Keratinocyte (primary cell): ENCODE measurements around the gene ACOXL. TPM values are rescaled to one million over a fixed set of nuclear protein-coding genes. Genes with fewer than 3 reads are reported as not detected.

ENCODE experiments used
- DNase-seq: peaks from one replicate; pipeline ENCODE4 v3.0.0-alpha.2; 2011; ENCODE audit warnings: low read depth, missing footprints, low spot score
- FAIRE-seq: peaks from 2 replicates; lab custom pipeline; 2011; peaks lifted over from hg19 to GRCh38; lab: Jason Lieb, UNC
- H2AFZ ChIP-seq: 2 replicates; pipeline ENCODE4 v1.6.0; 2012; ENCODE audit warnings: low read length, control low read depth, inconsistent platforms; ENCODE audit not compliant: control insufficient read depth
- H3K27ac ChIP-seq: 2 replicates; pipeline ENCODE4 v1.5.1; 2011; ENCODE audit warnings: low read length; ENCODE audit not compliant: control insufficient read depth, insufficient read depth
- H3K27me3 ChIP-seq: 3 replicates; pipeline ENCODE4 v1.6.0; 2011; ENCODE audit warnings: low read length; ENCODE audit not compliant: control insufficient read depth, insufficient read depth; ENCODE audit errors: extremely low read depth
- H3K36me3 ChIP-seq, 2 experiments: 2 replicates in 1 of 2; 3 replicates in 1 of 2; pipeline ENCODE4 v1.5.1; 2011; ENCODE audit warnings: low read length in 2 of 2, mild to moderate bottlenecking in 1 of 2; ENCODE audit not compliant: control insufficient read depth in 2 of 2, insufficient read depth in 2 of 2; ENCODE audit errors: extremely low read depth in 1 of 2
- H3K4me1 ChIP-seq: 3 replicates; pipeline ENCODE4 v1.5.1; 2011; ENCODE audit warnings: low read length; ENCODE audit not compliant: control insufficient read depth, insufficient read depth; ENCODE audit errors: extremely low read depth
- H3K4me2 ChIP-seq: 3 replicates; pipeline ENCODE4 v1.6.0; 2011; ENCODE audit warnings: low read depth, low read length; ENCODE audit not compliant: control insufficient read depth, insufficient read depth; ENCODE audit errors: extremely low read depth
- H3K4me3 ChIP-seq, 3 experiments: fragments of 200-600 bp in 1 of 3; sonication (generic) in 1 of 3; 2 replicates in 2 of 3; 3 replicates in 1 of 3; pipeline ENCODE4 v1.5.1; 2011 to 2016; ENCODE audit warnings: low read length in 3 of 3, mild to moderate bottlenecking in 3 of 3, control low read depth in 2 of 3, inconsistent platforms in 1 of 3, low read depth in 1 of 3, mixed read lengths in 1 of 3, mixed run types in 1 of 3, moderate library complexity in 1 of 3; ENCODE audit not compliant: control insufficient read depth in 2 of 3, insufficient read depth in 2 of 3; ENCODE audit errors: extremely low read depth in 1 of 3
- H3K79me2 ChIP-seq: 2 replicates; pipeline ENCODE4 v1.6.0; 2012; ENCODE audit warnings: low read length; ENCODE audit not compliant: control insufficient read depth, insufficient read depth
- H3K9ac ChIP-seq: 3 replicates; pipeline ENCODE4 v1.6.0; 2011; ENCODE audit warnings: low read length; ENCODE audit not compliant: control insufficient read depth, insufficient read depth; ENCODE audit errors: extremely low read depth
- H3K9me1 ChIP-seq: 3 replicates; pipeline ENCODE4 v1.6.0; 2011; ENCODE audit warnings: low read length; ENCODE audit not compliant: control insufficient read depth, insufficient read depth; ENCODE audit errors: extremely low read depth
- H3K9me3 ChIP-seq: 2 replicates; pipeline ENCODE4 v1.5.1; 2012; ENCODE audit warnings: low read depth, low read length; ENCODE audit not compliant: control insufficient read depth
- H4K20me1 ChIP-seq: 3 replicates; pipeline ENCODE4 v1.6.0; 2011; ENCODE audit warnings: low read length; ENCODE audit not compliant: control insufficient read depth, insufficient read depth; ENCODE audit errors: extremely low read depth
- EZH2 ChIP-seq: IDR thresholded peaks from one replicate; pipeline ENCODE4 v1.6.1; 2012; ENCODE audit warnings: inconsistent platforms, mild to moderate bottlenecking, low read length, moderate library complexity
- dilution Hi-C: fragments of 300-500 bp; cut with MboI; formaldehyde crosslinking; loops from one replicate; pipeline ENCODE4 v1.7.0; 2020; ENCODE audit warnings: low sequenced_read_pairs; ENCODE audit not compliant: extremely low pct_ligation_motif_present
- polyA plus RNA-seq, 5 experiments: library from polyadenylated mRNA; depleted of rRNA in 3 of 5; stranded (reverse) in 3 of 5; stranded (forward) in 1 of 5; unstranded in 1 of 5; fragments of >200 nt; gene quantifications; 1 replicate in 1 of 5; 2 replicates in 3 of 5; 3 replicates in 1 of 5; pipeline versions ENCODE4 v1.2.1 to v1.2.3, GENCODE V29; 2011 to 2012; ENCODE audit warnings: missing spikeins in 2 of 5, low read depth in 1 of 5, low replicate concordance in 1 of 5
- TF ChIP-seq, protein P1 (sequence below), 3 experiments: IDR thresholded peaks in 1 of 3; conservative IDR thresholded peaks in 1 of 3; optimal IDR thresholded peaks in 1 of 3; 2 replicates in 2 of 3; 3 replicates in 1 of 3; pipeline versions ENCODE3 to v1.5.1; 2011; ENCODE audit warnings: low read length in 3 of 3, mild to moderate bottlenecking in 3 of 3, moderate library complexity in 2 of 3, control low read depth in 1 of 3, inconsistent platforms in 1 of 3; ENCODE audit not compliant: insufficient read depth in 2 of 3; ENCODE audit errors: extremely low read depth in 1 of 3

Gene ACOXL
- polyA plus RNA-seq, 1 donor (not counting 4 experiments of a cell fraction or from before 2014, with no cell fraction given): 0.04 TPM

DNA sequence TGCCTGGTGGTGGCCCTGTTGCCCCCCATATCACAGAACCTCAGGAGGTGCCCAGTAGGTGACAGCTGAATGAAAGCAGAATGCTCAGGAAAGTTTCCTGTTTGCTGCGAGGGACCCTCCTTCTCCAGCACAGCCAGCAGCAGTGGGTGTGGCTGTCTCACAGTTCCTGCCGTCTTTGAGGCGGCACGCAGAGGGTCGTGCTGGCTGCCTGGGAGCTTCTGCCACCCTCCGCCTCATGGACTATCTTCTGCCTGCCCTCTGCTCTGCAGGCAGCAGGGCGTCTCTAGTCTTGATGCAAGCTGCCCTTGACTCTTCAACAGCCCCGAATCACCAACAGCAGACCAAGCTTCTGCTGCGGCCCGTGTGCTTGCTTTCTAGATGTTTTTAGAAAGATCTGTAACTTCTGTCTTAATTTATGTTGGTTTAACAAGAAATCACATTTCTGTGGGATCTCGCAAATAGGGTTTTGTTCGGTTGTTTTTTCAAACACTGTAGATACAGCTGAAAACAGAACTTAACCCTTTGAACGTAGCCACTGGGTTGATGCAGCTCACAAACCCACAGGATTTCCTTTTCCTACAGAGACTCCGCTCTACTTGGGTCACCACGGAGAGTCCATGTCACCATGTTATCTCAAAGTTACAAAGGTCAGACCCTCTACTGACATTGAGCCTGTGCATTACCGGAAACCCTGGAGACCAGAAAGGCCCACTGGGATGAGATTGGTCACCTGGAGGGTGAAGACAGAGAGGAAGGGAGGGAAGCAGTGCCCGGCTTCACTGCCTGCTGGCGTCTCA is 144.9 kb downstream of the ACOXL start:
- no peaks in the 10 kb centered on the region for H4K20me1 ChIP-seq
- no peaks in the 10 kb centered on the region for H3K4me1 ChIP-seq
- H3K27ac ChIP-seq: no peak overlapping the region
- no peak for DNase-seq
- no peaks in the 10 kb centered on the region for H3K9me3 ChIP-seq
- peaks cover 4% of the 10 kb centered on the region for H3K27me3 ChIP-seq
- TF ChIP-seq EZH2: no peak
- TF ChIP-seq, protein P1, sequence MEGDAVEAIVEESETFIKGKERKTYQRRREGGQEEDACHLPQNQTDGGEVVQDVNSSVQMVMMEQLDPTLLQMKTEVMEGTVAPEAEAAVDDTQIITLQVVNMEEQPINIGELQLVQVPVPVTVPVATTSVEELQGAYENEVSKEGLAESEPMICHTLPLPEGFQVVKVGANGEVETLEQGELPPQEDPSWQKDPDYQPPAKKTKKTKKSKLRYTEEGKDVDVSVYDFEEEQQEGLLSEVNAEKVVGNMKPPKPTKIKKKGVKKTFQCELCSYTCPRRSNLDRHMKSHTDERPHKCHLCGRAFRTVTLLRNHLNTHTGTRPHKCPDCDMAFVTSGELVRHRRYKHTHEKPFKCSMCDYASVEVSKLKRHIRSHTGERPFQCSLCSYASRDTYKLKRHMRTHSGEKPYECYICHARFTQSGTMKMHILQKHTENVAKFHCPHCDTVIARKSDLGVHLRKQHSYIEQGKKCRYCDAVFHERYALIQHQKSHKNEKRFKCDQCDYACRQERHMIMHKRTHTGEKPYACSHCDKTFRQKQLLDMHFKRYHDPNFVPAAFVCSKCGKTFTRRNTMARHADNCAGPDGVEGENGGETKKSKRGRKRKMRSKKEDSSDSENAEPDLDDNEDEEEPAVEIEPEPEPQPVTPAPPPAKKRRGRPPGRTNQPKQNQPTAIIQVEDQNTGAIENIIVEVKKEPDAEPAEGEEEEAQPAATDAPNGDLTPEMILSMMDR (optimal IDR thresholded peaks at IDR 0.05 in 1 of 3, IDR thresholded peaks at IDR 0.05 in 1 of 3, conservative IDR thresholded peaks at IDR 0.05 in 1 of 3; ENCODE audit: extremely low read depth in 1 of 3, insufficient read depth in 2 of 3, low read length in 3 of 3): no peak
- no peak overlapping the region for H3K4me2 ChIP-seq
- no peak for FAIRE-seq
- H3K79me2 ChIP-seq: no peaks in the 10 kb centered on the region
- dilution Hi-C loops: no loop called here
- H2AFZ ChIP-seq: no peak overlapping the region
- H3K9me1 ChIP-seq: no peaks in the 10 kb centered on the region
- H3K4me3 ChIP-seq: no peak overlapping the region
- no peak overlapping the region for H3K9ac ChIP-seq
- no peaks in the 10 kb centered on the region for H3K36me3 ChIP-seq

DNA sequence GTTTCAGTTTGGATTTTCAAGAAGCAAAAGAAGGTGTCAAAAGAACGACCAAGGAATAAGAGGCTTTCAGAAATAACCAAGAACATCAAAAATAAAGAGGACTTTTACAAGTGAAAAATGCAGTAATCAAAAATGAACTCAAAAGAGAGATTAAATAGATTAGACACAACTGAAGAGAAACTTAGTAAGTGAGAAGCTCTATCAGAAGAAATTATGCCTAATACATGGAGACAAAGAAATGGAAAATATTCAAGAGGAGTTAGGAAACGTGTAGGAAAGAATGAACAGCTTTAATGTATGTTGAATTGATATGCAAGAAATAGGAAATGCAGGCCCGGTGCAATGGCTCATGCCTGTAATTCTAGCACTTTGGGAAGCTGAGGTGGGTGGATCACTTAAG is 145.8 kb downstream of the ACOXL start:
- H3K4me3 ChIP-seq: no peak overlapping the region
- H3K9me3 ChIP-seq: no peaks in the 10 kb centered on the region
- dilution Hi-C loops: no loop called here
- no peaks in the 10 kb centered on the region for H3K36me3 ChIP-seq
- no peaks in the 10 kb centered on the region for H3K9me1 ChIP-seq
- H4K20me1 ChIP-seq: no peaks in the 10 kb centered on the region
- FAIRE-seq (no peak), DNase-seq (no peak)
- no peak overlapping the region for H3K9ac ChIP-seq
- no peaks in the 10 kb centered on the region for H3K4me1 ChIP-seq
- TF ChIP-seq EZH2: no peak
- TF ChIP-seq, protein P1 (optimal IDR thresholded peaks at IDR 0.05 in 1 of 3, IDR thresholded peaks at IDR 0.05 in 1 of 3, conservative IDR thresholded peaks at IDR 0.05 in 1 of 3; ENCODE audit: extremely low read depth in 1 of 3, insufficient read depth in 2 of 3, low read length in 3 of 3): no peak
- H3K4me2 ChIP-seq: no peak overlapping the region
- no peak overlapping the region for H2AFZ ChIP-seq
- no peaks in the 10 kb centered on the region for H3K27me3 ChIP-seq
- no peak overlapping the region for H3K27ac ChIP-seq
- H3K79me2 ChIP-seq: no peaks in the 10 kb centered on the region
